NCI-H2227 (cell line): ENCODE data around the gene PANX1.
A peak's percentile ranks its signal among the peaks of the same experiment; 100 is the strongest.

Source experiments
- DNase-seq: peaks from one replicate; lab custom pipeline; 2025; ENCODE audit not compliant: unreplicated experiment; lab: John Stamatoyannopoulos, UW

Gene PANX1

DNA sequence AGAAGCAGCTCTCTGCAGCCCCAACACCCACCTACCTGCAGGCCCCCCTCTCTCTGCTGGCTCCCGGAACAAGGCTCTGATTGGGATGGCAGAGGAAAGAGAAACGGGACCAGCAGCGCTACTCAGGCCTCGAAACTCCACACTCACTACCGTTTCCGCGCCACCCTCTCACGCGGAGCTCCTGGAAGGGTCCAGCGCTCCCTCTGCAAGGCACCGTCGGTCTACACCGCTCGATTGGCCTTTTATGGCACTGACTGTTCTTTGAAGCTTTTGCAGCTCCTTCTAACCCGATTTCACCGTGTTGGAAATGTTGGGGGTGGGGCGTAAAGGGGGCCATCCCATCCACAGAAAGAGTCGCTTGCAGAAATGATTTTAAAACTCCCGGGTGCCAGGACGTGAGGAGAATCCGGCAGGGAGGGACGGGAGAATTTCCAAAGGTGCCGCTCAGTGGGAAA lies 323 bp upstream of the PANX1 start:
- DNase-seq = peak; percentile 69

DNA sequence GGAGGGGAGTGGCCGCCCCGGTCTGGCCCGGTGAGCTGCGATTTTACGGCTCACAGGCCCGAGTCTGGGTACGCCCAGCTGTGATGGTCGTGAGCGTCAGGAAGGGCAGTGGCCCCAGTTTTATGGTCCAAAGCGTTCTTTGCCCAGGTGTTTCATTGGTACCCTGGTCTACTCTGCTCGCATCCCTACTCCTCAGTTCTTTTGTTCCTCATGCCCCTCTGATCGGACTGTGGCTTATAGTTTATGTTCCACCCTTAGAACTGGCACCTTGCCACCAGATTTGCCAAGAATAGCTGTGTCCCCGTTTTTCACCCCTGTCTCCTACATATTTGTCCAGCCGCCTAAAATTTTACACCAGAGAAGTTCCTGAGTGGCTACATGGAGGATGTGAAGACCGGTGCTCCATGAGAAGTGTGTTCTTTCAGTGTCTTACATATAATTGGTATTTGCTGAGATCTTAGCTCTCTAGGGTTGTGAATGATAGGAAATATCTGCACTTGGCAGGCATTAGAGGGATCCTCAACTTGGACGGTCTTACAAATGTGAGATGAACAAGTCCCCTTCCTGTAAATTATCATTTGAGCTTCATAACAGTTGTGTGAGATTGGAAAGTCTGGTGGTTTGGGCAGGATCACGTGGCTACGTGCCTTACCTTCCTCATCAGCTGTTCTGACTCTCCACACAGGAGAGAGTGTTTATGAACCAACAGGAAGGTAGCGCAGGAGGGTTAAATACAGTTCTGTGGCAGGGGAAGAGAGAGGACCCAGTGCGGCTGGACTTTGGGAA lies 1.1 kb downstream of the PANX1 start:
- DNase-seq = no peak

DNA sequence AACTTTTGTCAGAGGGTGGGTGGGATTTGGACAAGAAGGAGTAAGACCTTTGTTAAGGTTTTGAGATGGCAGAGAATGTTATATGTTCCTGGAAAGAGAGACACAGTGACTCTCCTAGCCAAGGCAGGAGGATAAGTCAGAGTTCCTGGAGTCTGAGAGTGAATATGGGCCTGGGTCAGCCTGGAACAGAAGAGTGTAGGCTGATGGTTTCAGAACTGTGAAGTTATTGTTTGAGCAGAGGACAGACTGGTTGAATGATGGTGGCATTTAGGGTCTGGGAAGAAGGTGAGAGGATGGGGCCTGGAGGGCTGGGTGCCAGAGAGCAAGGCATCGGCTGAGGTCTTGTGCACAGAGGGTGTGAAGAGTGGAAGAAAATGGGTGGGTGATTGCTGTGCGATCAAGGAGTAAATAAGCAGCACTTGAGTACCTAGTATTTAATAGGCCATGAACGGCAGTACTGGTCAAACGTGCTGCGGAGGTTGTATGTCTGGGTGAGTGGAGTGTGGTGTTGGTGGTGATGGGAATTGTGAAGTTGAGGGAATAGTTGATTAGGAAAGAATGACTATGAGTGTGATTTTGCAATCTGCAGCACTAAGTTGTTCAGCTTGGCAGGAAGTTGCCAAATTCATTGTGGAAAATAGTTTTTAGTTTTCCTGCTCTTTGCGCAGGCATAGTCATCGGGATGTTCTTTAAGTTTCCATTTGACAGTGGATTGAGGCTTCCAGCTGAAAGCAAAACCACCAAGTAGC lies 1.8 kb downstream of the PANX1 start:
- DNase-seq = no peak

DNA sequence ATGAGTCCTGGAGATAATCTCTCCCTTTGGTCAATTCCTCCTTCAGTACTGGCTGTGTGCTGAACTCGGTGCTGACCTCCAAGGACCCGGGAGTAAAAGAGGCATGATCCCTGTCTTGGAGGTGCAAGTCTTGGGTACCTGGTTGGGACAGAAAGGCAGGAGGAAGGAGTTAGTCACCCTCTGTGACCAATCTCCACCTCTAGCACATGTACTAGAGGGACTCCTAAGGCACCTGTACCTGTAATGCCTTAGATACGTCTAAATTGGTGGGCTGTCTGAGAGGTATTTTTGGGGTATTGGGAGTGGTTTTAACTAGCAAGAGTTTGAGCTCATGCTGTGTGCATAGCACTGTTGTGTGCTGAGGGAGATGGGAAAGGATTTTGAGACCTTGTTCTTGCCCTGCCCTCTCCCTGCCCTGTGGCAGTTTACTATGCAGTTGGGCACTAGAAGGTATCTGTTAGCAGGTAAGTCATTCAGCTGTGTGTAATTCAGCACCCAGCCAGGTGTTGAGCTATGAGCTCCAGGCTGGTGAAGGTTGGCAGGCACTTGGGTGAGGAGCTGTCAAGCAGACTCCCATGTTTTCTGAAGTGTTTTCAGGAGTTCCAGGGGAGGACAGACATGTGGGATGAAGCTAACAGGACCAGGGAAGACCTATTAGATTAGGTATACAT lies 2.5 kb downstream of the PANX1 start:
- DNase-seq = no peak

DNA sequence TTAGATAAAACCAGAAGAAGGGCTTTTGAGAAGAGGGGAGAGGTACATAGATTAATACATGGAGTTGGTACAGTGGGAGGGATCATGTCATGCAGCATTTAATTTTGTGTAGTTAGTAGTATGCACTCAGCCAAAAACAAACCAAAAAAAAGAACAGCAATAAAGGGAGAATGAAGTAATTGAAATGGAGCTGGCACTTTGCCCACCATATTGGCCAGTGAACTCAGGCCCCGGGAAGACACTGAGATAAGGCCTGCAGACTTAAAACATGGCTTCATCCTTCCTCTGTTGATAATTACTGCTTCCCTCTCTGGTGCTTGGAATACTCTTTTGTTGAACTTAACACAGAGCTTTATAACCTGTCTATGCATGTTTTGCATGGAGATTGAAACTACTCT lies 3.1 kb downstream of the PANX1 start:
- no peak for DNase-seq

DNA sequence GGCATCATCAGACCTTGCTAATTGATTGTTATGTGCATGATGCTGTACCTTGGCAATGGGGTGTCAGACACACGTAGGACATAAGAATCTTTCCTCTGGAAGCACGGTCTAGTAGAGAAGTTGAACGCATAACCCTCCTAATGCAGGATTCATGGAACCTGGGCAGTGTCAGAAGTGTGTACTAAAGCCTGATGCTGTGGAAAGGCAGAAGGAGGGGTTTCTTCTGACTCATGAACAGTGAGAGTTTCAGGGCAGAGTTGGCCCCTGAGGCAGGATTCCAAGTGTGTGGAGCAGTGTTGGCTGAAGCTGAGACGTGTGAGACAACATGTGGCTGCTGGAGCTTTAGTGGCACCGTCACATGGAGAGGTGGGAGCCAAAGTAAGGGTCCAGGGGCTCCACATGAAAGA lies 3.5 kb downstream of the PANX1 start:
- DNase-seq = no peak

DNA sequence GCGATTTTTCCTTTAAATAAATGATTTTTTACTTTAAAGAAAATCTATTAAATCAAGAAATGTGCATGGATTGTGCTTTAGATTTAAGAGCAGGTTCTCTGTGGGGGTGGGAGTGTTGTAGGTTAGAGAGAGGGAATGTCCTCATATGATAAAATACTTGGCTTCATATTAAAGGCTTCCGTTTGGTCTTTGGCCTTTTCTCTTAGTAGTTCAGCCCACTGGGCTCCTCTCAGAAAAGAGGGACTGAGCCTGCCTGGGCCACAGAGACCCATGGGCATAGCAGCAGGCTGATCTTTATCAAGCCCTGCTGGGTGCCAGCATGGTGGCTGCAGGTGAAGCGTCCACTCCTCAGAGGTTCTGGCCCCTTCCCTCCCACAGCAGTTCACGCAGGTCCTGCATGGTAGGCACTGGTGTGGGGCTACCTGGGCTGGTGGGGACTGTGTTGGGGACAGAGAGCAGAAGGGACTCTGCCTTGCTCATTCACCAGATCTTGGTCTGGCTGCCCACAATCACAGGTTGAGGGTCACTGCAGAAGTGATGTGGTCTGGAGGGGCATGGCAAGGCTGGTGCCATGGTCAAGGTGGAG lies 4.3 kb downstream of the PANX1 start:
- DNase-seq = no peak

DNA sequence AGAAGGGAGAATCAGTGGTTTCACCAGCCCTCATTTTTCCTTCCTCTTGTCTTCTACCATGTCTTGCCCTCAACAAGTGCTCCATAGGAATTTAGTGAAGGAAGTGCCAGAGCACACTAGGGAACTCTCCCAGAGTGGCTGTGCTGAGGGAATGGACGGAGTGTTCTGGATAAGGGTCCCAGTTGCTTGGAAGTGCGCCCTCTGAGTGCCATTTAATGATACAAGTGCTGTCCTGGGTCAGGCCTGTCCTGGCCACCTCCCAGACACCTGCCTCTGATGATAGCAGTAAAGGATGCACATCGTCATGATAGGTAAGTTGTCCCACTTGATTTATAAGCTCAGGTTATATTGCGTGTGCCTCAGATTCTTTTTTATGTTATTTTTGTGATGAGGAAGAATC lies 5.1 kb downstream of the PANX1 start:
- no peak for DNase-seq

DNA sequence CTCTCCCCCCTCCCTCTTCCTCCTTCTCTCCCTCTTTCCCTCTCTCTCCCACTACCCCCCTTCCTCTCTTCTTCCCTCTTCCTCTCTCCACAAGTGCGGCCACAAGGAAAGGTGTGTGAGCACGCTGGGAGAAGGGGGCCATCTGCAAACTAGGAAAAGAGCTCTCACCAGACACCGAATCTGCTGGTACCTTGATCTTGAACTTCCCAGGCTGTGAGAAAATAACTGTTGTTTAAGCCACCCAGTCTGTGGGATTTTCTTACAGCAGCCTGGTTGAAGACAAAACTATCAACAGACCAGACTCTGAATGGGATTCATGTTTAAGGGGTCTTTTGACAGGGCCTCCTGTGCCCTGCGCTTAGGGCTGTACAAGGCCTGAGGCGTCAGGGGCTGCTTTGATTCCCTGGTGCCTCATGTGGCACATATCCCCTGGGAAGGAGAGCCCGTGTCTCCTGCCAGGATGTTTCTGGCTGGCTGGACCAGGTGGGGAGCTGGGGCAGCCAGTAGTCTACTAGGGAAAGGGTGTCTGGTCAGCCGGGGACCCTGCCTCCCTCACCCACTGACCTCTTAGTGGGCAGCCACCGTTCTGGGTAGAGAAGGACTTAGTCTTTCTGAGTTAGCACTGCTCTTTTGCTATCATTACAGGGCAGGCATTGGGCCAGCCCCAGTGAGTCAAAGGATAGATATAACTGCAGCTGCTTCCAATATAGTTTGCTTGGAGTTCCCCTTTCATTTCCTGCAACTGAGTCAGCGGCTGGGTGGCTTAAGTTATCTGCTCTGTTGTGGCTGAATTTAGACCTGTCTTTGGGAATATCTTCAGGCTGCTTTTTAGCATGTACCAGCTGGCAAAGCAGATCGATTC lies 6.2 kb downstream of the PANX1 start:
- no peak for DNase-seq

DNA sequence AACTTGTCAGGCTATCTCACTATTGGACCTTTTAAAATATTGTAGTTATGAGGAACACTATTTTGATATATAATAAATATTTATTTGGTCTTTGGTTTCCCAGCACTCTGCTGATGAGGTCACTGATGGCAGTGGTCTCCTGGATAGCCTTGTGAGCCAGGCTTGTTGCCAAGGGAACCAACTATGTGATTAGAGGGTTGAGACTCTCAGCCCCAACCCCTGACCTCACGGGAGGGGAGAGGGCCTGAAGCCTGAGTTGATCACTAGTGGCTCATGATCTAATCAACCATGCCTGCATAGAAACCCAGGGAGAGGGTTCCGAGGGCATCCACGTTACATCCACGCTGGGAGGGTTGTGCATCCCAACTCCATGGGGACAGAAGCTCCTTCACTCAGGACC lies 10.8 kb downstream of the PANX1 start:
- DNase-seq = peak; percentile 33

DNA sequence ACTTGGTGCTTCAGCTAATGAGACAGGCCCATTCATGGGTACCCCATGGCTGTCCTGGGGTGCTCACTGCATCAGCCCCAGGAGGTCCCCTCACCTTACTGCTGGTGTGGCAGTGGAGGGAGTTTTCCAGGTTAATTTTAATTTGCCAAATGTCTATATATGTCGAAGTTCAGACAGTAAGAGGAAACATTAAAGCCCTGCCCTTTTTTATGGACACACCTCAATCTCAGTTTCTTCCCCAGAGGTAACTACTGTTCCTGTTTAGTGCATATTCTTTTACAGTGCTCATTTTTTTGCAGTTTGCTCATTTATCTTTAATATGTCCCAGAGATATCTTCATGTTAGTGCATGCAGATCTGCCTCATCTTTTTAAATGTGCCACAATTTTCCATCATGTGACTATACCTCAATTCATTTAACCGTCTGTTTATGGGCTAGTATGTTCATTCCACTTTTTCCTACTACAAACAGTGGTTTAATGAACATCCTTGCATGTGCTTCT lies 11.6 kb downstream of the PANX1 start:
- DNase-seq = no peak

DNA sequence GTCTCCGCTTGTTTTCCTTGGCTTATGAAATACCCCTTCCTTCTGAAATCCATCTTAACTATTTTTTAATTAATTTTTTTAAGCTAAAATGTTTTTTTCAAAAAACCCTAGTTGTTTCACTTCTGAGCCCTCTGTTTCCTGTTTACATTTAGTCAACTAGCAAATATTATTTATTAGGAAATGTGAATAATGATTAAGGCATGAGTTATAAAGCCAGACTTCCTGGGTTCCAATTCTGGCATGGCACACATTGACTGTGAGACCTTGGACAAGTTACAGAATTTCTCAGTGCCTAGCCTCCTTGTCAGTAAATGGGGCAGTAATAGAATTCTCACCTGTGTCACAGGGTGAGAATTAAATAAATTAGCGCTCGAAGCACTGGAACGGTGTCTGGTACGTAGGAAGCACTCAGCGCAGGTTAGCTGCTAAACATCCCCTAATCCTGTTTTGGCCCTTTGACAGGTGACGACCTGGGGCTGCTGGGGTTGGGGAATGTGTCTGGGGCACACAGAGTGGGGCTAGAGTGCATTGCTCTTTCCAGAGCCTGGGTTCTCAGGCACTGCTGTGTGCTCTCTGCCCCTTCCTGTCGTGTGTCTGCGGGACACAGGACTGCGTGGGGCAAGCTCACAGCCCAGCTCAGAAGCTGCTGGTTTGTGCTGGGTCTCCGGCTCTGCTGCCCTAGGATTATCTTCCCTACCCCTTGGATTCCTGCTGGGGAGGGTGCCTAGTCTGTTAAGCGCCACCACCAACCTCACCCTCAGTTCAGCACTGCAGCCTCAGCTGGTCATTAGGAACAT lies 13.1 kb downstream of the PANX1 start:
- DNase-seq = no peak

DNA sequence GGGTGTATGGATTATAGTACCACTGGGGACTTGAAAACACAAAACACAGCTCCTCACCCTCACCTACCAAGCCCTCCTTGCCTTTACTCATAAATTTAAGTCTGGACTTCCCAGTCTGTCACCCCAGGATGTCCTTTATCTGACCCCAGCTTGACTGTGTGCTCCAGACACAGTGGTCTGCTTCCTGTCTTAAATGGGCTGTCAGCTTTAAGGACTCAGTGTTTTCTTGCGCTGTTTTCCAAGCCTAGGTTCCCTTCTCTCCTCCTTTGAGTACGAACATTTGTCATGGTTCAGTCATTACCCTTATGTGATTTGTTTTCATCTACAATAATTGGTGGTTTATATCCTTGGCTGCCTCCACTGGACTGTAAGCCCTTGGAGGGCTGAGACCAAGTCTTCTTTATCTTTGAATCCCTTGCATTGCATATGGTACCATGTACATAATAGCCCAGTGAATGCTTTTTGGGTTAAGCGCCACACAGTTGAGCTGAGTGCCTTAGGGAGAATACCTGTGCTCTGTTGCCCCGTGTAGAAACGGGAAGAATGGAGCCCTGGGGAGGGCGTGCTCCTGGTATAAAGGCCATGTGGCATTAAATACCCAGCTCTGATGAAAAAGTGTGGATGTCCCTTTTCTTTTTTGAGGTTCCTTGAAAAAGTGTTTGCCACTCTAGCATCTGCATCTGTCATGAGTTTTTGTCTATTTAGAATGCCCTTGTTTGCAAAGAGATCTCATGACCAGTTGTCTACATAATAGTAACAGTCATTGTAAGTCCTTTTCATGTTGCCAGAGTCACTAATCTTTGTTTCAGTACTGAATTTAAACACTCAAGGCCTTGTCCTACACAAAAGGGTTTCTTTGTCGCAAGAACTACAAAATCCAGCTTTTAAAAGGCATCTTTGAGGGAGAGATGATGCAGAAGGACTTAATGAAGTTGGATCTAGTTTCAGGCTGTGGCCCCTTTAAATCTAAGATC lies 14.0 kb downstream of the PANX1 start:
- no peak for DNase-seq

DNA sequence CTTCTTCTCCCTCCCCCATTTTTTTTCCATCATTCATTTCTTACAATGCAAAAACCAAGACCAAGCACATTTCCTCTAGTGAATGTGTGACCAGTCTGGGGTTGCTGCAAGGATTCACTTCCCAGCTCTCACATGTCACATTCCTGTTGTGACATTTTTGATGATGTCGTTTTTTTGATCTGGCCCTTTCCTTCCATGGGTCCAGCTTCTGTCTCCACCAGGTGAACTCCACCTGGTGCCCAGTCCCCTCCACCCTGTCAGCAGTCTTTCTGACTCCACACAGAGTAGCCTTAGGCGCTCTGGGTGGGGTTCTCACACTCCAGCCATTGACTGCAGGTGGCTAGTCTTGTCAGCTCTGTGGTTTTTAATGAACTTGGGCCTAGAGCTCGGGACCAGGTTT lies 15.6 kb downstream of the PANX1 start:
- DNase-seq = no peak

DNA sequence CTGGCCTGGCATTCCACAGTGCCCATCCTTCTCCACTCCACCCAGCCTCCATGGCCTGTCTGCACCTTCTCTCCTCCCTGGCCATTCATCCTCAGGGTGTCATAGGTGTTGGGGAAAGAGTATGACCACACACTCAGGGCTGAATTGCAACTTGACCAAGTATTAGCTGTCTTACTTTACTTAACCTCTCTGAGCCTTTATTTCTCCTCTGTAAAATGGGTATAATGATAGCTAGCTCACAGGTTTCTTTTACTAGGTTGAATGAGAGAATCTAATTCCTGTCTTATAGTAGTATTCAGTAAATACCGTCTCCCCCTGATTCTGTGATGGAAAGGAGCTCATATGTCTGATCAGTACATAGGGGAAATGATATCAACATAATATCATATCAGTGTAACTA lies 16.0 kb downstream of the PANX1 start:
- no peak for DNase-seq

DNA sequence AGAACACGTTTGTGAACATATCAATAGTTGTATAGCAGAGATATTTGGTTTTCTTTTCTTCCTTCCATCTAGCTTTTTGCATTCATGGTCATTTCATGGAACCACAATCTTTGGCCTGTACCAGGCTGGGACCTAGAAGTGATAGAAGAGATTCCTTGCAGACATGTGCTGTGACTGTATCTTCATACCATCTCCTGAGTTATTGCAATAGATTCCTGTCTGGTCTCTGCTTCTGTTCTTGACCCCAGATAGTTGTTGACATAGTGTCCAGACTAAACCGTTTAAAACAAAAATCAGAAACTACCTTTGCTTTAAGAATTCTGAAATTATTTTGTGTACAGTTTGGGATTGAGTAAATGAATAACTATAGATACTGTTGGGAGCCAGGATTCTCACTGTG lies 16.8 kb downstream of the PANX1 start:
- no peak for DNase-seq

DNA sequence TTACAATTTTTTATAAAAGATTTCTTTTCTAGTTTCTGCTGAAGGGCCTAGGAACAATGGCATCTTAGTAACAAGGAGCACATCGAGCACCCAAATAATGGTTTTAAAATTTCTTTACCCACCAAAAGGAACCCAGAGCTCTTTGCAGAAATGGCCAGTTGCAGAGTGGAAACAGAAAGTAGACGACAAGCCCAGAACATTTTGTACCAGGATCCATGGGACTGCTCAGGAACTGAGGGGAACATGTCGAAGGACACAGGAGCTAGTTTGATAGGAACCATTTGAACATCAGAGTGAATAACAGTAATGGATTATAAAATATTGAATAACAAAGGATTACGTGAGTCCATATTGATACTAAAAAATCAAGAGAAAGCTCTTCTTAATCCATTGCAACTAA lies 17.3 kb downstream of the PANX1 start:
- DNase-seq = no peak

DNA sequence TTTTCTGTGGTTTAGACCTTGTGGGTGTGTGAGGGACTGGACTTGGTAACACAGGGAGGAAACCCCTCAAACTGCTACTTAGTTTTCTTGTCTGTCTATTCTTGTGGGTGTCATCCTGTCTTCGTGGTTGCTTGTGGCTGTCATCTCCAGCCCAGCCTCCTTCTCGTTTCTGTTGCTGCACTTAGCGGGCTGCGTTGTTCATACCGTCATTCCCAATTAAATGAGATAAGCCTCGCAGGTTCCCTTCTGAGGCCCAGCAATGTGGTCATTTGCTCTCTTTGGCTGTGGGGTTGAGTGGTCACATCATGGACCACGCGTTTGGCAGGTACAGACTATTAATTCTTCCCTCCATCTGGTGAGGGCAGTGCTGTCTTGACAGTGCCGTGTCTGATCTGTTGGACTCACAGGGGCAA lies 18.8 kb downstream of the PANX1 start:
- DNase-seq = no peak

DNA sequence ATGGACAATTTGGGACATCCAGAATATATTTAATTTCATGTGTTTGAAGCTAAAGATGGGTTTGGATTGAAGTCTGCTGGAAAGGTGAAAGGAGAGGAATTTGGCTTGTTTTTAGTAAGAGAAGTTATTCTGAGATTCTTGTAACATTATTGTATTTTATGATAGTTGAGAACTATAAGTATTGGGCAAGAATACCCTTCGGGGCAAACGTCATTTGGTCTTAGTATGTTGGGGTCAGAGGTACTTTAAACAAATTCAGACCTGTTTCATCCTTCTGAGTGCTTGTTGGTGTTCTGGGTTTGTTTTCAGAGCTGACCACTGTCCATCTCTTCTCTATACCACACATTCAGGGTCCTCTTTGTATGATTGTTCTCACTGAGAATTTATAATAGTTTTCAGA lies 19.5 kb downstream of the PANX1 start:
- DNase-seq = no peak
